Karpas-422 (cell line): ENCODE data around the gene MYL6B. TPM values are rescaled to one million over a fixed set of nuclear protein-coding genes. Genes with fewer than 3 reads are reported as not detected.

Source experiments
- DNase-seq: peaks from one replicate; pipeline ENCODE4 v3.0.0-alpha.2; 2015
- H2AFZ ChIP-seq: fragments of 200-600 bp; sonication (generic); 2 replicates; pipeline ENCODE4 v1.6.1; 2014; ENCODE audit warnings: antibody characterized with exemption, low read length, mixed read lengths
- H3K27ac ChIP-seq: fragments of 200-600 bp; sonication (generic); 2 replicates; pipeline ENCODE4 v1.5.1; 2014; ENCODE audit warnings: mild to moderate bottlenecking, low read length, moderate library complexity
- H3K27me3 ChIP-seq: fragments of 200-600 bp; sonication (generic); 2 replicates; pipeline ENCODE4 v1.6.1; 2014; ENCODE audit warnings: low read length, mixed read lengths
- H3K36me3 ChIP-seq: fragments of 200-600 bp; sonication (generic); 2 replicates; pipeline ENCODE4 v1.6.1; 2014; ENCODE audit warnings: low read length, mixed read lengths; ENCODE audit not compliant: insufficient read depth
- H3K4me1 ChIP-seq: fragments of 200-600 bp; sonication (generic); 2 replicates; pipeline ENCODE4 v1.6.1; 2014; ENCODE audit warnings: mild to moderate bottlenecking, low read length, mixed read lengths
- H3K4me2 ChIP-seq: fragments of 200-600 bp; sonication (generic); 2 replicates; pipeline ENCODE4 v1.6.1; 2014; ENCODE audit warnings: low read length, low read depth, mild to moderate bottlenecking; ENCODE audit not compliant: poor library complexity, severe bottlenecking
- H3K4me3 ChIP-seq: fragments of 200-600 bp; sonication (generic); 2 replicates; pipeline ENCODE4 v1.5.1; 2014; ENCODE audit warnings: mild to moderate bottlenecking, antibody characterized with exemption, low read length, mixed read lengths
- H3K79me2 ChIP-seq: fragments of 200-600 bp; sonication (generic); 2 replicates; pipeline ENCODE4 v1.6.1; 2014; ENCODE audit warnings: mild to moderate bottlenecking, low read length, mixed read lengths
- H3K9ac ChIP-seq: fragments of 200-600 bp; sonication (generic); 2 replicates; pipeline ENCODE4 v1.6.0; 2014; ENCODE audit warnings: low read length
- H3K9me2 ChIP-seq: fragments of 200-600 bp; sonication (generic), shearing (Covaris generic); replicated peaks from 2 replicates; pipeline ENCODE4 v1.6.0; 2014; ENCODE audit warnings: mild to moderate bottlenecking, low read length, moderate library complexity; ENCODE audit not compliant: insufficient read depth
- H3K9me3 ChIP-seq: fragments of 300-700, 200-600 bp; sonication (generic); 2 replicates; pipeline ENCODE4 v1.6.1; 2014; ENCODE audit warnings: low read length, mixed read lengths
- H4K20me1 ChIP-seq: fragments of 200-600 bp; sonication (generic); 2 replicates; pipeline ENCODE4 v1.6.1; 2014; ENCODE audit warnings: mild to moderate bottlenecking, antibody characterized with exemption, low read length, low read depth; ENCODE audit not compliant: insufficient read depth
- total RNA-seq: library from RNA; depleted of rRNA; stranded (reverse); fragments of >200 nt; shearing (Covaris generic); gene quantifications from 2 replicates; pipeline ENCODE4 v1.2.3, GENCODE V29; 2014; ENCODE audit warnings: low replicate concordance

The MYL6B gene
- total RNA-seq, 1 experiment from 2014 or later: 33.1 TPM

GRCh38 chr12:56188131-56188777 is 35.9 kb downstream of the MYL6B start:
- Histone ChIP-seq H3K4me1 (peaks cover 35% of the 10 kb centered on the region), H3K27me3 (no peaks in the 10 kb centered on the region), H2AFZ (no peak overlapping the region; the same call in 1 of the 2 replicates), H4K20me1 (no peaks in the 10 kb centered on the region), H3K36me3 (peaks cover 34% of the 10 kb centered on the region), H3K79me2 (peaks cover 51% of the 10 kb centered on the region), H3K4me3 (peak overlapping the region; percentile 97), H3K9ac (peak overlapping the region; percentile 94), H3K27ac (peak overlapping the region; percentile 65), H3K9me2 (no peaks in the 10 kb centered on the region), H3K4me2 (peak overlapping the region; percentile 95), H3K9me3 (no peaks in the 10 kb centered on the region)
- no peak for DNase-seq

DNA sequence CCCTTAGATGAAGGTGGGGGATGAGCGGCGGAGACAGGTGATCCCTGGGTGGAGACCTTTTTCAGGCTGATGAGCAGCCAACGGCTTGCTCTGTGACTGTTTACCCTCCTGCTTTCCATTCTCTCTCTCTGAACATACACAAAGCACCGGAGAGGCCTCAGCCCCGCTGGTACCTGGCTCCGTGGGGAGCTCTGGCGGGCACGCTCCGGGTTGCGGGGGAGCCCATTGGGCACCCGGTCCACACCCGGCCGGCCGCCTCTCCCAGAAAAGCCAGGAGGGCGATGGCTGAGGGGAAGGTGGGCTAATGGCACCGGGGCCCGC is 36.4 kb downstream of the MYL6B start:
- Histone ChIP-seq H3K9me3 (no peaks in the 10 kb centered on the region), H3K4me3 (peak overlapping the region; percentile 97), H3K79me2 (peaks cover 47% of the 10 kb centered on the region), H3K36me3 (peaks cover 30% of the 10 kb centered on the region), H3K27me3 (no peaks in the 10 kb centered on the region), H3K4me1 (peaks cover 38% of the 10 kb centered on the region), H3K9ac (peak overlapping the region; percentile 94), H3K4me2 (peak overlapping the region; percentile 95), H4K20me1 (no peaks in the 10 kb centered on the region), H2AFZ (no peak overlapping the region; the same call in 1 of the 2 replicates), H3K27ac (peak overlapping the region; percentile 65), H3K9me2 (no peaks in the 10 kb centered on the region)
- peak; percentile 59 for DNase-seq

GRCh38 chr12:56189099-56189917 is 36.9 kb downstream of the MYL6B start, which contains the start of gene SMARCC2:
Gene SMARCC2, minus strand, starts transcription at chr12:56189483. Its CDS starts 22 bp downstream, at chr12:56189461.
- peaks cover 41% of the 10 kb centered on the region for H3K4me1 ChIP-seq
- H3K4me3 ChIP-seq: peak within 1 kb of the TSS; percentile 97
- H4K20me1 ChIP-seq: no peaks in the 10 kb centered on the region
- H2AFZ ChIP-seq: peak within 1 kb of the TSS; percentile 89; the same call in 1 of the 2 replicates
- peak within 1 kb of the TSS; percentile 95 for H3K4me2 ChIP-seq
- H3K27me3 ChIP-seq: no peaks in the 10 kb centered on the region
- peaks cover 25% of the 10 kb centered on the region for H3K36me3 ChIP-seq
- H3K79me2 ChIP-seq: peaks cover 42% of the 10 kb centered on the region
- H3K27ac ChIP-seq: peak within 1 kb of the TSS; percentile 66
- no peaks in the 10 kb centered on the region for H3K9me2 ChIP-seq
- peak within 1 kb of the TSS; percentile 94 for H3K9ac ChIP-seq
- H3K9me3 ChIP-seq: no peaks in the 10 kb centered on the region
- peak; percentile 93 for DNase-seq

DNA sequence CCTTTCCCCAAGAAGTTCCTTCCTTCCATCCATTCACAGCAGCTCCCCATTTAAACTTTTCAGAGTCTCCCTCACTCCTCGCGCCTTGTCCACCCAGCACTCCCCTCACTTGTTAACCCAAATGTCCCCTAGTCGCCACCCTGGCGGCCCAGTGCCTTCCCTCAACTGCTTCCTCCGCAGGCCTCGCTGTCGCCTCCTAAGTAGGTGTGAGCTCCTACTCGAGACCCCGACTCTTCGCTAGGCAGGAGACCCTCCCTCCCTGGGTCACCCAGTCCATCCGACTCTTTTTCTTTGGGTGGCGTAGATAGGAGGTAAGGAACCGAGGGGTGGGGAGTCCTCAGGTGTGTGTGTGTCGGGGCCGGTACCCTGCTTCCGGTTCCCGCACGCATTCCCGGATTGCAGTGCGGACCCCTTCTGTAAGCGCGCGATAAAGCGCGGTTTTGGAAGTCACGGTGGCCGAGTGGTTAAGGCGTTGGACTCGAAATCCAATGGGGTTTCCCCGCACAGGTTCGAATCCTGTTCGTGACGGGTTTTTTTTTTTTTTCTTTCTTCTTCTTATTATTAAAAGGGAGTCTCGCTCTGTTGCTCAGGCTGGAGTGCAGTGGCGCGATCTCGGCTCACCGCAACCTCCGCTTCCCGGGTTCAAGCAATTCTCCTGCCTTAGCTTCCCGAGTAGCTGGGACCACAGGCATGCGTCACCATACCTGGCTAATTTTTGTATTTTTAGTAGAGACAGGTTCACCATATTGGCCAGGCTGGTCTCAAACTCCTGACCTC is 37.7 kb downstream of the MYL6B start:
- H3K9ac ChIP-seq: peak overlapping the region; percentile 80
- no peaks in the 10 kb centered on the region for H3K9me2 ChIP-seq

DNA sequence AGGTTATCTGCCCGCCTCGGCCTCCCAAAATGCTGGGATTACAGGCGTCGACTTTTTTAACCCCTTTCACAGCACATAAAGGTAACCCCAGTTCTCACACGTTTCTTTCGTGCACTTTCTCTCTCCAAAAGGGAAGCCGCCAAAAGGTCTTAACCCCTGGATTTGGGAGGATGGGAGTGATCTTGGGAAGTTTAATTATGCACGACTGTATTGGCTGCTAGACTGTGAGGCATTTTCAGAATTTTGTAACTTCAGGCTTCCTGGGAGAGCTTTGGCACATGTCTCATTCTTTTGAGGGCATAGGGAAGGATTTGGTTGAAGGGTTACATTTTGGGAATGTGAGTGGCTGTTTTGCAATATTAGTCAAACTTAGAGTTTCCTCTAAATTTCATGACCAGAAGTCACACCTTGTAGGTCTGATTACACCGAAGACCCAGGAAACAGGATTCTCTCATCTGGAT is 38.3 kb downstream of the MYL6B start:
- peak overlapping the region; percentile 75 for H3K4me3 ChIP-seq

More for the DNA sequence above, 37.7 kb downstream of the MYL6B start:
- Histone ChIP-seq H3K4me3 (peak overlapping the region; percentile 75), H3K27me3 (no peaks in the 10 kb centered on the region), H3K36me3 (peaks cover 18% of the 10 kb centered on the region), H3K79me2 (peaks cover 42% of the 10 kb centered on the region), H2AFZ (peak overlapping the region; percentile 89; the same call in 1 of the 2 replicates), H3K4me2 (peak overlapping the region; percentile 90), H3K4me1 (peaks cover 43% of the 10 kb centered on the region), H3K9me3 (no peaks in the 10 kb centered on the region), H3K27ac (peak overlapping the region; percentile 66), H4K20me1 (no peaks in the 10 kb centered on the region)
- peak; percentile 96 for DNase-seq

DNA sequence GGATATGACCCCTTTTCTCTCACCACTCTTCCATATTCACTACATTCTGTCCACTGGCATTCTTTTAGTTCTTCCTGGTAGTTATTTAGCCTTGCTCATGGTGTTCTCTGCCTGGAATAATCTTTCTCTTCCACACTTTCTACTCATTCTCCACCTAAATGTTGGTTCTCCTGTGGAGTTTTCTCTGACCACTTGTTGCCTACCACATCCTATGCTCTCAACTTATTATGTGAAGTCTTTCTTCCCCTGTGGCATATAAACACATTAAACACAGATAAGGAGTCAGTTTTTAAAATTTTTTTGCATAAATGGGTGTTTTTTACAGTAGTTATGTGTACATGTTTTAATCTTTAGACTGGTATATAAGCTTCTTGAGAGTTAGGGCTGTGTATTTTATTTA is 40.2 kb downstream of the MYL6B start:
- Histone ChIP-seq H3K9me3 (no peaks in the 10 kb centered on the region), H3K36me3 (no peaks in the 10 kb centered on the region; the same call in 1 of the 2 replicates), H2AFZ (peak overlapping the region; percentile 82), H3K9me2 (no peaks in the 10 kb centered on the region), H4K20me1 (no peaks in the 10 kb centered on the region), H3K4me2 (peak overlapping the region; percentile 10), H3K9ac (0 out of 2 replicates have a peak overlapping the region, but pooled peaks have one; percentile 15), H3K79me2 (peaks cover 23% of the 10 kb centered on the region), H3K4me3 (no peak overlapping the region), H3K27ac (peak overlapping the region; percentile 52), H3K27me3 (no peaks in the 10 kb centered on the region), H3K4me1 (peaks cover 37% of the 10 kb centered on the region)
- DNase-seq: no peak

More for the DNA sequence above, 38.3 kb downstream of the MYL6B start:
- no peaks in the 10 kb centered on the region for H3K27me3 ChIP-seq
- peak overlapping the region; percentile 90 for H3K4me2 ChIP-seq
- H3K9me2 ChIP-seq: no peaks in the 10 kb centered on the region
- H3K9ac ChIP-seq: peak overlapping the region; percentile 80
- DNase-seq: no peak
- peak overlapping the region; percentile 66 for H3K27ac ChIP-seq
- no peaks in the 10 kb centered on the region for H4K20me1 ChIP-seq
- peak overlapping the region; percentile 89; the same call in 1 of the 2 replicates for H2AFZ ChIP-seq
- no peaks in the 10 kb centered on the region for H3K9me3 ChIP-seq
- peaks cover 43% of the 10 kb centered on the region for H3K4me1 ChIP-seq
- H3K79me2 ChIP-seq: peaks cover 40% of the 10 kb centered on the region
- H3K36me3 ChIP-seq: peaks cover 15% of the 10 kb centered on the region

DNA sequence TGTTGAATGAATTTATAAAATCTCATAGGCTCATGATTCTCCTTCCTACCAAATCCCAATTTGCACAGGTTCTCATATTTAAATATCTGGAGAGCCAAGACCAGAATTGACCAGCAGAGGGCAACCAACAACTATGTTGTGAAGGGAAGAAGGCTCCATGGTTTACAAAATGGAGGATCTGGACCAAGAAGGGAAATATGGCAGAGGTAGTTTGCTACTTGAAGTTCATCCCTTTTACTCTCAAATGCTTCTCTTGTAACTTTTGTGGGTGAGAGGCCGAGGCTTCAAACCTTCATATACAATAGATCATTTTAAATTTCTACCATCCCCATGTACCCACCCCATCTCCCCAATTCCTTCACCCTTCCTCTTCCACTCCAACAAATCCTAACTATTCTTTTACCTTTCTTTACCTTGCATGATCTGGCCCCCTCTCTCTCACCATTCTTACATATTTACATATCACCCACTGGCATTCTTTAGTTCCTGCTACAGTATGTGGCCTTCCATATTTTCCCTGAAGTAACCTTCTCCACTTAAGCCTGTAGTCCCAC is 40.7 kb downstream of the MYL6B start:
- Histone ChIP-seq H3K4me3 (no peak overlapping the region), H3K79me2 (peaks cover 18% of the 10 kb centered on the region), H3K9me3 (no peaks in the 10 kb centered on the region), H2AFZ (peak overlapping the region; percentile 82), H4K20me1 (no peaks in the 10 kb centered on the region), H3K4me2 (peak overlapping the region; percentile 10), H3K4me1 (peaks cover 32% of the 10 kb centered on the region), H3K9me2 (no peaks in the 10 kb centered on the region), H3K27me3 (no peaks in the 10 kb centered on the region), H3K9ac (no peak overlapping the region), H3K36me3 (no peaks in the 10 kb centered on the region), H3K27ac (peak overlapping the region; percentile 52; the same call in 1 of the 2 replicates)
- peak; percentile 96 for DNase-seq
